Inferior parietal cortex (tissue), 1 donor: Measurements from ENCODE around the gene RBM4.

Source experiments
- DNase-seq: peaks from one replicate; pipeline ENCODE4 v3.0.0-alpha.2; 2016; ENCODE audit errors: extremely low spot score

The RBM4 gene

DNA sequence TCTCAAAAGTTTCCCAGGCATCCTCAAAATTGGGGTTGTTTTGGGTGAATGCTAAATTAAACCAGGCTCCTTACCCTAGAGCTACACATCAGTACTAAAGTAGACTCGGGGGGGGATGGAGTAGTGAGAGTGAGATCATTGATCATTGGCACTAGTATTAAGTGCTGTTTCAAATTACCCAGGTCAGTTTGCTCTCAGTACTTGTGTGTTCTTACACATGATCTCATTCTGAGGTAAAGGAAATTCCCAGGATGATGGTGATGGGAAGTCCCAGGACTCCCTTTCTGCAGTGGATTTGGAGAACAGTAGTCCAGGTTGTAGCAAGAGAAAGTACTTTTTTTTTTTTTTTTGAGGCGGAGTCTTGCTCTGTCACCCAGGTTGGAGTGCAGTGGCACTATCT lies 12.5 kb downstream of the RBM4 start:
- DNase-seq, result no peak

DNA sequence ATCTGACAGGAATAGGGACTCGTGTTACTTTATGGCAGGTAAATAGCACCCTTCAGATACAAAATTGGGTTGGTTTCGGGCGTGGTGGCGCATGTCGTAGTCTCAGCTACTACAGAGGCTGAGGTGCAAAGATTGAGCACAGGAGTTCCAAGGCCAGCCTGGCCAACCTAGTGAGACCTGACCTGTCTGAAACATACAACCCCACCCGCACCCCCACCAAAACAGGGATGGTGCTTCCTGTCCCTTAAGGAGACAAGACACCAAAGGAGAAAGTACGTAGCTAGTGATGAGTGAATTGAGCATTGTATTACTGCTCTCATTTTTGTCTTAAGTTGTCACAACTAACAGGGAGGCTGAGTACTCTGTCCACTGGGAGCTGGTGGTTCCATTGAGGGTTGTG lies 14.1 kb downstream of the RBM4 start:
- no peak for DNase-seq

DNA sequence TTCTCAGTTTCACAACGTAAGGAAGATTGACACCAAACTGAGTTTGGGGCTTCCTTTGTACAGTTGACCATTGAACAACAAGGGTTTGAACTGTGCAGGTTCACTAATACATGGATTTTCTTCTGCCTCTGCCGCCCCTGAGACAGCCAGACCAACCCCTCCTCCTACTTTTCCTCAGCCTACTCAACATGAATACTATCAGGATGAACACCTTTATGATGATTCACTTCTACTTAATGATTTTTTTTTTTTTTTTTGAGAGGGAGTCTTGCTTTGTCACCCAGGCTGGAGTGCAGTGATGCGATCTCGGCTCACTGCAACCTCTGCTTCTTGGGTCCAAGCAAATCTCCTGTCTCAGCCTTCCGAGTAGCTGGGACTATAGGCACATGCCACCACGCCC lies 14.6 kb downstream of the RBM4 start:
- no peak for DNase-seq

DNA sequence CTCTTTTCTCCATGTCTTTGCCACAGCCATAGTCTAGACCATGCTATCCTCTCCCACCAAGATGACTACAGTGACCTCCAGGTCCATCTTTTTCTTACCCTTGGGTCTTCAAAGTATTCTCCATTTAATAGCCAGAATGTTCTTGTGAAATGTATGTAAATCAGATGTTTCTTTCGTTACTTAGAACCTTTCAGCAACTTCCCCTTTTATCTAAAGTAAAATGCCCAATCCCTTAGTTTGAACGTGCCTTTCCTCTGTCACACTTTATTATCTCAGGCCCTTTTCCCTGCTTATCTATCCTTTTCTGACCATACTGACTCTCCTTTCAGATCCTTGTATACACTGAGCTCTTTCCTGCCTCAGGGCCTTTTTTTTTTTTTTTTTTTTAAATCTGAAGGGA lies 21.3 kb downstream of the RBM4 start:
- DNase-seq, result no peak

DNA sequence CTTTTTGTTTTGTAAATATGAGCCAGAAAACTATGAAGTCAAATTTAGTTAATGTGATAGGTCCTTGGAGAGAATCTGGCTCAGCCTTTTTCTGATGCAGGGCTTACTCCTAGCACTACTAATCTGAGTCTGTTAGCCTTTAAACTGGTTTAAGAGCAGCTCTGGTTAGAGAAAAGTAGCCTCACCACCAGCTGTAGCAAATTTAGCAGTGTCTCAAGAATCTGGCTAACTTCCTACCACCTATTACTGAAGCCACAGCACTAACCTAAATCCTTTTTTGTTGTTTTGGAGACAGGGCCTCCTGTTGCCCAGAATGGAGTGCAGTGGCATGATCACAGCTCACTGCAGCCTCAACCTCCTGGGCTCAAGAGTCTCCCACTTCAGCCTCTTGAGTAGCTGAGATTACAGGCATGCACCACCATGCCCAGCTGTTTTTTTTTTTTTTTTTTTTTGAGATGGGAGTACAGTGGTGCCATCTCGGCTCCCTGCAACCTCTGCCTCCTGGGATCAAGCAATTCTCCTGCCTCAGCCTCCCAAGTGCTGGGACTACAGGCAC lies 25.3 kb downstream of the RBM4 start:
- no peak for DNase-seq

DNA sequence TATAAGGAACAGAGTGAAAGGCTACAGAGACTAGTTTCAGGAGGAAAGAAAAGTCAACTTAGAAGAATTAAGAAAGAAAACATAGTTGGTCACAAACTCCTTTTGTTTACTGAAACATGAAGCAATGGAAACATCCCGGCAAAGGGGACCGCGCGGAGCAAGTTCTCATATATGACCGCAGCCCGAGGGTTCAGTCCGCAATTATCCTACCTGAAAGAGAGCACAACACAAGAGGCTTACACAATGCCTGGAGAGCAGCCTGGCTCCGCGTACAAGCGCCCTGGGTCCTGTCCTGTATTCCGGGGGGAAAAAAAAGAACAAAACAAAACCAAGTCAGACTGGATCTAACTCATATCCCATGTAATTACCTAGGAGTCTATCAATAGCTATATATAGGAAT lies 26.9 kb downstream of the RBM4 start:
- DNase-seq, result no peak

DNA sequence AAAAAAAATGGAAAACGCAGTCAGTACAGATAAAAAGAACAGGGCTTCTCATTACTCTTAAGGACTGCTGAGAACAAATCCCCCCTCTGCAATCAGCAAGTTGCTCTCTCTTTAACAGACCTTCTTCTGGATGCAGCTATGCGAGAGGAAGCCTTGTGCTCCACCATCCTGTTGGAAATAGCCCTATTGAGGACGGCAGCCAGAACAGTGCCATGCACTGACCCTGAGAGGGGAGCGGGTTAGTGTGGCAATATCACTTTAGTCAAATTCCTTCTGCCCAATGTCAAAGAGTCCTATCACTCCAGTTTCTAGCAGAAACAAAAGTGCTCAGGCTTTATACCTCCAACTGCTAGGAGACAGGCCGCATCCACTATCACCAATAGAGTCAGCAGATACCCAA lies 32.3 kb downstream of the RBM4 start:
- DNase-seq, result no peak

DNA sequence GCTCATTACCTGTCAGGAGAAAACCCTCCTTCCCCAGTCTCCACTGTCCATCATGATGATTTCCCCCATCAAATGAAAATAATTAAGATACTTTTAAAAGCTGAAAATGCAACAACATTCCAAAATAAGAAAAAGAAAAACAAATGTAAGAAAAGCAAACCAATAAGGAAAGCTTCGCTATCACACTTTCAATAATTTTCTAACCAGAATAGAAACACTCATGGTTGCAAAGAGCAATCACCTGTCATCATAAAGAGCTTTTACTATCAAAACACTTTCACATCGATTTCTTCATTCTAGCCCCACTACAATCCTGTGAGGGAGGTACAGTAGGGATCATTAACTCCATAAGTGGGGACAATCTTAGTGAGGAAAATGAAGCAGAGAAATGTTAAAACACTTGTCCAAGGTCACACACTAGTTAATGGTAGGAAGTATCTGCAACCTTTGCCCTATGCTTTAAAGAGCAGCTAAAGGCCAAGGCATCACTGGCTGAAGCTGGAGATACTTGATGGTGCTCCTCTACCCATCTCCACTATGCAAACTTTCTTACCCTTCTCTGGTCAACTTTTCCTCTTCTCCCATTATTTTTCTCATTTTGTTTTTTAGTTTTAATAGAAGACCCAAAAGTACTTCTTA lies 36.6 kb downstream of the RBM4 start:
- DNase-seq, result no peak

DNA sequence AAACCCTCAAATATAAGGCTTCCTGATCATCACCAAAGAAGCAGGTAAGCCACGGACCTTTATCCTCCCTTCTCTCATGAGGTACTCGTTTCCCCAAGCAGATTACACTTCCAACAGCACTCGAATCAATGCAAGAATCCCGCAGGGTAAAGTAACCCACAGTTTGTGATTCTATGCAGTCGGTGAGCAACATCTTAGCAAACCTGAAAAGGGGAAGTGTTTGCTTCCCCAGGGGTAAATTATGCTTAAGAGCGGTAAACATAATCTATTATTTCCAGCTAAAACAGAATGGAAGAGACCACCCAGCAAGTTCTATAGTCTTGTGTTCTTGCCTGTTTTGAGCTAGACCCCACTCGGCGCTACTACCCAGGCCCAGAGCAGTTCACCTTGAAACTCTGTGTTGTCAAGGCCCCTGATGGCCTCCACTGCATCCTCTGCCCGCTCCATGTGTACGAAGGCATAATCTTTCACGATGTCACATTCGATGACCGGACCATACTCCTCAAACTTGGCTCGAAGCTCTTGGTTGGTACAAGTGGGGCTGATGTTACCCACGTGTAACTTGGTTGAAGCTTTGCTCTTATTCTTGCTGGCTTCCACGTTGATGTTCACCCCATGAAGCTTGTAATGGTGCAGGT lies 37.9 kb downstream of the RBM4 start:
- no peak for DNase-seq

DNA sequence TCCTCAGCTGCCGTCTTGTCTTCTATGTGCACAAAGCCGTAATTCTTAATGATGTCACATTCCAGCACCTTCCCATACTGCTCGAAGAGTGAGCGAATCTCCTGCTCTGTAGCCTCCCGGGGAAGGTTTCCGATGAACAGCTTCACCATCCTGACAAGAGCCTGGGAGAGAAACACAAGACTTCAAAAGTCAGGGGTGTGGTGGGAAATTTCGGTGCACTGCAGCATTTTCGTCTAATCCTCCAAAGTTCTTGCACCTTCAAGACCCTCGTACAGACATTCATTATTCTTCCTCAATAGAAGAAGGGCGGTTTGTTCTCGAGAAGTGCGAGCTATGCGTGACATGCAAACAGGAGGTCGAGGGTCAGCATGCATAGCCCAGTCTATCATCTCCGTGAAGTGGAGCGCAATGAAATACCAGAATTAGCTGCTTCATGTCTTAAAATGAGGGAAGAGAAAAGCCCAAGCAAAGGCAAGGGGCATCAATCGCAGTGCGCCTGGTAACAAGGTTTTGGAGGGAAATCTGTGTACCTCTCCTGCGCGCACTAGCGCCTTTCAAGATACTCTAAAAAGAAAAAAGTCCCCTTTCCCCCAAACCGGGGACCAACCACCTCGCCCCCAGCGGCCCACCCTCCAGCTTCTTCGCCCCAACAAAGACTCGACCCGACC lies 38.6 kb downstream of the RBM4 start:
- DNase-seq, result no peak

DNA sequence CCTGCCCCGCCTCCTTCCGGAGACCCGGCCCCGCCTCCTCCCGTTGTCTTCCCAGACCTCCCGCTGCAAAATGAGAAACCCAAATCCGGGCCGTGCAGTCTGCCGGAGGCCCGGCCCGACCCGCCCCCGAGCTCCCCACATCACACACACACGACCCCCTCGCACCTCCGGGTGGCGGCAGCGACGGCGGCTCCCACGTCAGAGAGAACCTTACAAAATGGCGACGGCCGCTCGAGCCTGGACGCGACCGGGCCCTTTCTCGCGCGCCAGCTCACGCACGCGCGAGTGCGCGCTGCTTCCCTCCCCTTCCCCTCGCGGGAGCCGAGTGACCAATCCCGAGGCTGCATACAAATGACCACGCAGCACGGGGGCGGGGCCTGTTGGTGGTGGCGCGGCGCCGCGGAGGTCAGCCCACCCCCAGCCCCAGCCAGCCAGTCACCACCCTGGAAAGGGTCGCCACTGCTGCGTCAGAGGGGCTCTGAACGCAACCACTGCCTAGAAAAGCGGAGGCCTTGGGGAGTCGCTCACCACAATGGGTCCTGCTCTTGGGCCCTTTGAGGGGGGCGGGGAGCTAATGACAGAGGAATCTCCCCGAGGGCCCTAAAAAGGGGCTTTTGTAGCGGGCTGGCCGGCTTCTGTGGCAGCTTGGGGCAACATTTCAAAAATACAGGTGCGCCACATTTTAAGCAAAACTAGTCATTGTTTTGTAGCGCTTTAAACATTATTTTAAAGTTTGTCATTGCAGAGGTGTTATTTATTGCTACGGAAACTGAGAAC lies 39.3 kb downstream of the RBM4 start, which contains the start of gene RBM4B:
RBM4B (minus strand) TSS at position 289 of the 777 bp plus-strand sequence. CDS start 808 bp downstream, outside the sequence.
- peak; percentile 96 for DNase-seq

DNA sequence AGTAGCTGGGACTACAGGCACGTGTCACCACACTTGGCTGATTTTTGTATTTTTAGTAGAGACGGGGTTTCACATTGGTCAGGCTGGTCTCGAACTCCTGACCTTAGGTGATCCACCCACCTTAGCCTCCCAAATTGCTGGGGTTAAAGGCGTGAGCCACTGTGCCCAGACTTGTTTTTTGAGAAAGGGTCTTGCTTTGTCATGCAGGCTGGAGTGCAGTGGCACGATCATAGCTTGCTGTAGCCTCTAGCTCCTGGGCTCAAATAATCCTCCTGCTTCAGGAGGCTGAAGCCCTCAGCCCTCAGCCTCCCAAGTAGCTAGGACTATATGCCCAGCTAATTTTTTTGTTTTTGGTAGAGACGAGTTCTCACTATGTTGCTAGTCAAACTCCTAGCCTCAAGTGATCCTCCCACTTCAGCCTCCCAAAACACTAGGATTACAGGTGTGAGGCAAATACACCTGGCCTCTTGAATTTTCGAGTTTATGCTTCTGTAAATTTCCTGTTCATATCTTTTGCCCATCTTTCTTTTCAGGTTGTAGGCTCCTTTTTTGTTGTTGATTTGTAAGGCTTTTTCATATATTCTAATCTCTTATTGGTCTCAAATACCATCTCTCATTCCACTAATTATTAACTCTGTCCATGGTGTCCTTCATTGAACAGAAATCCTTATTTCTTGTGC lies 42.6 kb downstream of the RBM4 start:
- DNase-seq, result no peak

DNA sequence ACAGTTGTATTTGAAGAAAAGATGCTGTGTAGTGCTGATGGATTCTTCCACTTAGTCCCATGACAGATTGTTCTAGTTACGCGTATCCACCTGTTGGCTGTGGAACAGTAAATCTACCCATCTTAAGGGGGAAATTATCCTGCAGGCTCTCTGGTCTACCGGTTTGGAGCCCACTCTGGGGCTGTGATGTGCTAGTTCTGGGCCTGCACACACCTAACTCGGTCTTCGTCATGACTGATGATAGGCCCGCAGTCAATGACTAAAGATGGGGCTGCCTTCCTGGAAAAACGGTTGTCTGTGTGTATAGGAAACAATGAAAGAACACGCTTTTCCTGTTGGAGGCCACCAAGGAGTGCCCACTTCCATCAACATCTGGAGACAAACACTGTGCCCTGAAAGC lies 45.4 kb downstream of the RBM4 start:
- DNase-seq, result no peak

DNA sequence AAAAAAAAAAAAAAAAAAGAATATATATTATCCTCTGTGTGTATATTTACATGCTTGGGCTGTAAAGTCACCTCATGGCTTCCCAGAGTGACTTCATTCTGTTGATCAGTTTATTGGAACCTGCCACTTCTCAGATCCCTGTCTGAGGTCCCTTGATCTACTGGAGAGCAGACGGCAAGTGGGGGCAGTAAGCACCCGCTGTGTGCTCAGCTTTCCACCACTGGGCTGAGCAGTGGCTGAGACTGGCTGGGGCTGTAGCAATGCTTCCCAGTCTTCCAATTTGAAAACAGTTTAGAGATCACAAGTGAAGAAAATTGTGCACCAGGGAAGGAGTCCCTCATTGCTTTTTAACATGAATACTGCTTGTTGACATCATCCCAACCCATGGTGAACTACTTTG lies 46.1 kb downstream of the RBM4 start:
- no peak for DNase-seq

DNA sequence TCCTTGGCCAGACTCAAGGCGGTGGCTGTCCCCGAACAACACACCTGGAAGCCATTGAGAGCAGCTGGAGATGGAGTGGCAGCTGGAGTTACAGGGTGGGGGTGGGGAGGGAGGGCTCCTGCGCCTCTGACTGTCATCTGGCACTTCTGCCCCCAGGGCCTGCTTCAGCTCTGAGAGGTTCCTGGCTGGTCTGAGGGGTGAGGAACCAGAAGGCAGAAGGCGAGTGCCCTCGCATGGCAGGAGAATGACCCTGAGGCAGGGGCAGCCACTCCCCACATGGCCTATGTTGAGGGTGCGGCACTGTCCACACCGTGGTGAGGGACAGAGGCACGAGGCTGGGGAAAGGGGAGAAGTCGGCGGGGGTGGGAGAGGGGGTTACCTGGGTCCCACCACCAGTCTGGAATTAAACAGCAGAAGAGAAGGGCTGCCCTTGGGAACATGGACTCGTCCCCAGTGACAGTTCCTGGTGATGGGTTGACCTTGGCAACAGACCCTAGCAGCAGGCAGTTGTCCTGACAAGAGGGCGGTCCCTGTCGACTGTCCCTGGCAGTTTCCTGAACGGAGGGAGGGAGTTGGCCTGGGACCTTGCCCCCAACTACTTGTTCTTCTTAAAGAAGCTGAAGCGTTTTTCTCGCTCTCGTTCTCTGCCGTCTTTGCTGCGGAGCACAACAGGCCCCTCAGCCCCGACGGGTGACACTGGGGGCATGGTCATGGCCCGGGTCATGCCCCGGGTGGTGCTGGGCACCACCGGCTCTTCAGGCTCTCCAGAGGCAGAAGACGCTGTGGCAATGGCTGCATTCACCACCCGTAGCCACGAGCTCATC lies 47.0 kb downstream of the RBM4 start:
- DNase-seq, result no peak

DNA sequence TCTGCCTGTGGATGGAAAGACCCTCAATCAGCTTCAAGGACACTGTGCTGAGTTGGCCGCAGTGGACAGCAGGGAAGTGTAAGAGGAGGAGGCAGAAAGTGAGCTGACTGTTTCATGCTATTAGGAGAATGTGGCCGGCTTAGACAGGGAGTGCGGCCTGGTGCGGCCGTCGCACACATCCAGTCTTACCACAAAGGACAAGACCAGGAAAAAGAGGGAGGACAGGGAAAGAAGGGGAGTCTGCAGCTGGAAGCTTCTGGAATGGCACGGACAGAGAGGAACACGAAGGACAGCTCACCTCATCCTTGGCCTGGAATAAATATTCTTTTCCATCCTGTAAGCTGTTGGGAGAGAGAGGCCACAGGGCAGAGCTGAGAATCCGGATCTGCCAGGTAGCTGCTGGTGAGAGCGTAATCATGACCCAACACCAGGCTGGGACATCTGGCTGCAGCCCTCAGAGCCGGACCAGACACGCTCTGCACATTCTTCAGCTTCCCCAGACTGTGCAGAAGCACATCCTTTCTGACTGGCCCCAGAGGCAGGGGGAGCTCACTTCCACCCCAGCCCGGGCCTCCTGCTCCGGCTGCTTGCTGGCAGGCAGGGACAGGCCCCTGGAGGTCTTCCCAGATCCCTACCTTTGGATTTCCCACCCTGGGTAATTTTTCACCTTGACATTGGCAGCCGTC lies 47.7 kb downstream of the RBM4 start:
- no peak for DNase-seq

DNA sequence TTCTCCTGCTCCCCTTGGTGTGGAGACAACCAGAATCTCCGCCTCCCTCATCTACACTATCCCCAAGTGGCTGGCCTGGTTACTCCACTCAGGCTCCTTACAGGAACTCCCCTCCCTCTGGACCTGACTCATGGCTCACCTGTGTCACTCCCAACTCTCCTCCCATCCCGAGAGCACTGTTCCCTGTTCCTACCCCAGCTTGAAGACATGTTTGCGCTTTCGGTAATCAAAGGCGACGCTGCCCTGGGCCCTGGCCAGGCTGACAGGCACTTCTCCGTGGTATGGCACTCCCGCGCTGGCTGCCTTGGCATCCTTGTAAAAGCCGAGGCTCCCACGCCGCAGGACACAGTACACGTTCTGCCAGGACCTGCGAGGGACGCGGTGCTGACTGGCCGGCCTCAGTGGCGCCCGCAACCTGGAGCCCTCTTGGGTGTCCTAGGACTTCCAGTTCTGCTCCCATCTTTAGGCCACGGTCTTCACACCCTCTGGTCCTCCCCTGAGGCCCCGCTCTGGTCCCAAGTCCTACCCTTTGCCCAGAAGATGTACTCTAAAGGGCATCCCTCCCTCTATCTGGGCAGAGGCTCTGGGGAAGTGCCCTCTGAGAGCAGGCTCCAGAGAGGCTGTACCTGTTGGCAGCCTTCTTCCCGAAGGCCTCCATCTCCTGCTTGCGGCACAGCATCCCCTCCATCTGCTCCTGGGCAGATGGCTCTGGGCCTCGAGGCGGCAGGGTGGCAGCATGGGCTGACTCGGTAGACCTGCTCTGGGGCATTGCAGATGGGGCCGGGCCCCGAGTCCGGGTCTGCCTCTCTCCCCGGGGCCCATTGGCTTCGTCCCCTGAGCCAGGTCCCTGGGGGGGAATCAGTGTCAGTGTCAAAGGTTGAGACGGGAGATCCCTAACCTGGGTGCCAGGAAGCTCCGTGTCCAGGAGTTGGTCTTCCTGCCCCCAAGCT lies 48.6 kb downstream of the RBM4 start:
- DNase-seq, result no peak

DNA sequence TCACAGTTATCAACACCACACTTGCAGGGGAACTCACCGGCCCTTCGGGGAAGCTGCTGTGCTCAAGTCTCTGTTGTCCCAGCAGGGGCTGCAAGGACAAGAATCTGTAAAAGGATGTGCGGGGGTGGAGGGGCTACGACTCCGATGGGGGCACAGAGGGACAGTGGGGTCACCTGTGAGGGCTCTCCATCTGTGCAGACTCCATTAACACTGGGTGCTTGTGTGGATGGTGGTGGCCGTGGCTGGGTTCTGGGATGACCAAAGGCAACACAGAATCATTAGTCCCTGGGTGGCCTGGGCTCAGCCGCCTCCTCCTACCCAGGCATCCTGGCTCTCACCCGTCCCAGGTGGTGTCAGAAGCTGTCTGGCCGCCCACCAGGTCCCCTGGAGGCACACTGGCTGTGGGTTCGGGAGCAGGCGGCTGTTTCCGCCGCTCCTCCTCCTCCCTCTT lies 49.4 kb downstream of the RBM4 start:
- no peak for DNase-seq
